AG04450 (cell line): Measurements from ENCODE around the gene ZNF420. TPM values are rescaled to one million over a fixed set of nuclear protein-coding genes. Genes with fewer than 3 reads are reported as not detected.

ENCODE experiments used
- CTCF ChIA-PET: fragments of 300-600, 350-600 bp; formaldehyde crosslinking; extraction: SDS; loops from one replicate; lab custom pipeline; 2022; ENCODE audit warnings: antibody characterized with exemption, inconsistent platforms; lab: Charles Lee
- POLR2A ChIA-PET: fragments of 350-600 bp; formaldehyde crosslinking; extraction: SDS; loops from one replicate; lab custom pipeline; 2021; ENCODE audit warnings: antibody characterized with exemption, inconsistent platforms; lab: Yijun Ruan, JAX
- DNase-seq: peaks from one replicate; pipeline ENCODE4 v3.0.0-alpha.2; 2011; ENCODE audit warnings: low read depth, low spot score
- H3K27ac ChIP-seq: one replicate; pipeline ENCODE4 v1.5.1; 2012; ENCODE audit warnings: low read depth, low read length, control low read depth
- H3K27me3 ChIP-seq: one replicate; pipeline ENCODE4 v1.6.0; 2012; ENCODE audit warnings: low read length; ENCODE audit not compliant: control insufficient read depth, insufficient read depth
- H3K4me3 ChIP-seq: 2 replicates; pipeline ENCODE4 v1.5.1; 2011; ENCODE audit warnings: mild to moderate bottlenecking, low read depth, low read length, control low read depth
- H3K9me3 ChIP-seq: 2 replicates; pipeline ENCODE4 v1.5.1; 2012; ENCODE audit warnings: low read length; ENCODE audit not compliant: control insufficient read depth, insufficient read depth
- CTCF ChIP-seq: IDR thresholded peaks from 2 replicates; pipeline ENCODE4 v1.5.1; 2011; ENCODE audit warnings: low read depth, low read length, control low read depth, inconsistent platforms
- polyA plus RNA-seq: library from polyadenylated mRNA; depleted of rRNA; stranded (reverse); fragments of >200 nt; gene quantifications from 2 replicates; pipeline ENCODE4 v1.2.3, GENCODE V29; 2011; rRNA removed

Gene ZNF420
- polyA plus RNA-seq, 1 experiment = 5.9 TPM

DNA sequence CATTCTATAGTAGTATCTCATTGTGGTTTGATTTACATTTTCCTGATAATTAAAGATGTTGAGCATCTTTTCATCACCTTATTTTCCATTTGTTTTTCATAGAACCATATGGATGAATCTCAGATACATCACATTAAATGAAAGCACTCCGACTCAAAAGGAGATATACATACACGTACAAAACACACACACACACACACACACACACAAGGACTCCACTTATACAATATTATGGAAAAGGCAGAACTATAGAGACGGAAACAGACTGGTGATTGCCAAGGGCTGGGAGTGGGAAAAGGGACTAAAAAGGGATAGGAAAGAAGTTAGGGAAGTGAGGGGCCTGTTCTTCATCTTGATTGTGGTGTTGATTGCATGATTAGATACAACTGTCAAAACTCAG is 70.0 kb downstream of the ZNF420 start:
- ChIA-PET POLR2A (no interaction called here), CTCF (no interaction called here)
- peaks cover 29% of the 10 kb centered on the region for H3K9me3 ChIP-seq

GRCh38 chr19:37160153-37160552 is 81.9 kb downstream of the ZNF420 start:
- ChIA-PET POLR2A (no interaction called here), CTCF (no interaction called here)
- Histone ChIP-seq H3K27ac (no peak overlapping the region), H3K4me3 (no peak overlapping the region), H3K27me3 (no peaks in the 10 kb centered on the region), H3K9me3 (peaks cover 38% of the 10 kb centered on the region)
- no peak for DNase-seq
- no peak for TF ChIP-seq CTCF

More for the DNA sequence above, 70.0 kb downstream of the ZNF420 start:
- Histone ChIP-seq H3K27ac (no peak overlapping the region), H3K27me3 (no peaks in the 10 kb centered on the region), H3K4me3 (no peak overlapping the region)
- DNase-seq = no peak
- no peak for TF ChIP-seq CTCF

DNA sequence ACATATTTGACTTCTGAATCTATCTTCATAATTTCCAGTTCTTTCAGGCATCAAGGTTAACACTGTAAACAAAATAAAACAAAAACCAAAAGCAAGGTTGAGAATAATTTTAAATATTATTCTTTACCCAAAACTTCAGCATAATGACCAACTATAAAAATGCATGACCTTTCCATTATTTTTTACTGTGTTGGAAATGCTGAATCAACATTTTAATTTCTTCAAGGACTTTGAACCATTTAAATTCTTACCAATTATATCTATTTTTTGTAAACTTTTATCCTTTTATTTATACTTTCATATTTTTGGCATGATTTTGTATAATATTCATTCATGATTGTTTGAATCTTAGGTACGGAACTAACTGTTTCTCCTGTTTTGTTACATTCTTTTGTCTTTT is 87.4 kb downstream of the ZNF420 start:
- no peak for DNase-seq

GRCh38 chr19:37172368-37173366 is 94.4 kb downstream of the ZNF420 start, which contains the start of gene ZNF585A:
Gene ZNF585A, minus strand, starts transcription at chr19:37172695. Its CDS starts 2,785 bp downstream, at chr19:37169910.
- peaks cover 14% of the 10 kb centered on the region for H3K9me3 ChIP-seq
- no peaks in the 10 kb centered on the region for H3K27me3 ChIP-seq
- ChIA-PET CTCF (interaction anchor here (0.7 kb wide), 1 partner anchor 10 kb away, joined by 3 read pairs; no protein-coding TSS in a partner anchor), POLR2A (interaction anchor here (1.0 kb wide), 1 partner anchor 322 kb away, joined by 3 read pairs; no protein-coding TSS in a partner anchor)
- TF ChIP-seq CTCF = peak; percentile 47
- H3K4me3 ChIP-seq = peak within 1 kb of the TSS; percentile 85
- H3K27ac ChIP-seq = peak within 1 kb of the TSS; percentile 47
- DNase-seq = peak; percentile 94

More for the DNA sequence above, 87.4 kb downstream of the ZNF420 start:
- H3K27me3 ChIP-seq = no peaks in the 10 kb centered on the region
- no peak overlapping the region for H3K27ac ChIP-seq
- TF ChIP-seq CTCF = no peak
- H3K9me3 ChIP-seq = peaks cover 46% of the 10 kb centered on the region
- CTCF ChIA-PET = no interaction called here
- POLR2A ChIA-PET = no interaction called here
- H3K4me3 ChIP-seq = no peak overlapping the region

Other genes with a start within 250 kb of the ZNF420 start
- gene ZNF790, start 240.0 kb upstream of the ZNF420 start, polyA plus RNA-seq = 2.6 and 4.1 TPM in 2 replicates
- 2.3 and 2.6 TPM in 2 replicates for gene ZNF345, start 227.6 kb upstream of the ZNF420 start, polyA plus RNA-seq
- 1.1 and 1.9 TPM in 2 replicates for gene ZNF829, start 162.1 kb upstream of the ZNF420 start, polyA plus RNA-seq
- 7.8 and 8.6 TPM in 2 replicates for gene ZNF568, start 162.1 kb upstream of the ZNF420 start, polyA plus RNA-seq
- 13.9 and 16.2 TPM in 2 replicates for gene ZNF585A, start 94.3 kb downstream of the ZNF420 start, polyA plus RNA-seq
- 14.9 and 16.9 TPM in 2 replicates for gene ZNF585B, start 132.1 kb downstream of the ZNF420 start, polyA plus RNA-seq
- 4.1 and 5.6 TPM in 2 replicates for gene ZNF383, start 139.8 kb downstream of the ZNF420 start, polyA plus RNA-seq